Measurements from ENCODE around the gene CNTF.
"Not testable (repeated sequence)": the region's sequence is repeated elsewhere in the genome, so short reads cannot be mapped to it uniquely, and the experiment has no call there.

The CNTF gene, protein sequence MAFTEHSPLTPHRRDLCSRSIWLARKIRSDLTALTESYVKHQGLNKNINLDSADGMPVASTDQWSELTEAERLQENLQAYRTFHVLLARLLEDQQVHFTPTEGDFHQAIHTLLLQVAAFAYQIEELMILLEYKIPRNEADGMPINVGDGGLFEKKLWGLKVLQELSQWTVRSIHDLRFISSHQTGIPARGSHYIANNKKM

GRCh38 chr11:58622344-58622743, at the start of gene CNTF:
CNTF (plus strand) TSS chr11:58622665; CDS start chr11:58622753, 88 bp downstream.
- DNase-seq = no peak

DNA sequence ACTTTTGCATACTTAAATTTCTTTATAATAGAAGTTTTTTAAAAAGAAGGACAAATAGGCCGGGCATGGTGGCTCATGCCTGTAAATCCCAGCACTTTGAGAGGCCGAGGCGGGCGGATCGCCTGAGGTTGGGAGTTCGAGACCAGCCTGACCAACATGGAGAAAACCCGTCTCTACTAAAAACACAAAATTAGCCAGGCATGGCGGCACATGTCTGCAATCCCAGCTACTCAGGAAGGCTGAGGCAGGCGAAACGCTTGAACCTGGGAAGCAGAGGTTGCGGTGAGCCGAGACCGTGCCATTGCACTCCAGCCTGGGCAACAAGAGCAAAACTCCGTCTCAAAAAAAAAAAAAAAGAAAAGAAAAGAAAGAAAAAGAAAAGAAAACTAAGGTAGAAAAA, 49.6 kb upstream of the CNTF start:
- not testable (repeated sequence) for DNase-seq

- no peak for DNase-seq
These were observed 48.9 kb upstream of the CNTF start for GRCh38 chr11:58573451-58574104.

DNA sequence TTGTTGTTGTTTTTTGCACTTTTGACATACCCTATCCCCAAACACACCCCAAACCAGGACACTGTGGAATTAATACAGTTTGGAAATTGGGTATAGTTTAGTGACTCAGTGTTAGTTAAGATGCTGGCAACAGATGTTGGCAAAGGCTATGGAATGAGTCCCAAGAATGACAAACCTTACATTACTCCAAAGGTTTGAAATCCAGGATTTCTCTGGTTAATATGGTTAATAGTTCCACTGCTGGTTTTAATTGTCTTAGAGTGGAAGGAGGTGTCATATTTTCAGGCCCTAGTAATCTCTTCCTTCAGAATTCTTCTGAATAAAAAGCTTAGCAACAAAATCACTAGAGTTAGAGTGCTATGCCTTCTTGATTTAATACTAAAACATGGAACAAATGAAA, 47.6 kb upstream of the CNTF start:
- no peak for DNase-seq

GRCh38 chr11:58575377-58576020, 47.0 kb upstream of the CNTF start, which contains the start of gene LPXN:
LPXN (minus strand) TSS chr11:58575856; CDS start chr11:58575772, 84 bp downstream.
- DNase-seq = no peak

GRCh38 chr11:58576887-58577471, 45.5 kb upstream of the CNTF start:
- no peak for DNase-seq

DNA sequence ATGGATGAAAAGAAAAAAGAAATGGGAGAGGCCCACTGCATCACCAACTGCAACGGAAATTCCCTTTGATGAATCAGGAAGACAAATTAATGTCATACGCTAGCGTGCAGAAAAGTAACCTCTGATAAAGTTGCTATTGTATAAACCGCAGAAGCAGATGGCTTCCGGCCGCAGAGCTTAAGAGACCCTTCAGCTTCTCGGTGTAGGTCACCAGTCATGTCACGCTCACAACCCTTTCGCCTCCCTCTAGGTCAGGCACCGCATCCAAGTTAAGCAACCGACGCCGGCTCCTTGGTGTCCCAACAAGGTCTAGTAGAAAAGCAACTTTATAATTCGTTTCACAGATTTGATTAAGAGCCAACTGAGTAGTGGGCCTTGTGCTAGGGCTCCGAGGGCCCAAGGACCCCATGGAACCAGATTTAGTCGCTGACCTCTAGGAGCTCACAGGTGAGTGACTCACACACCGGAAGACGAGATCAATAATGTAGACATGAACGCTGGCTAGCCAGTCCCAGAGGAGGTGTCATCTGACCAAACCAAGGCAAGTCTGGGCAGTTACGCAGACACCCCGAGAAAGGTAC, 44.8 kb upstream of the CNTF start:
- DNase-seq = no peak

DNA sequence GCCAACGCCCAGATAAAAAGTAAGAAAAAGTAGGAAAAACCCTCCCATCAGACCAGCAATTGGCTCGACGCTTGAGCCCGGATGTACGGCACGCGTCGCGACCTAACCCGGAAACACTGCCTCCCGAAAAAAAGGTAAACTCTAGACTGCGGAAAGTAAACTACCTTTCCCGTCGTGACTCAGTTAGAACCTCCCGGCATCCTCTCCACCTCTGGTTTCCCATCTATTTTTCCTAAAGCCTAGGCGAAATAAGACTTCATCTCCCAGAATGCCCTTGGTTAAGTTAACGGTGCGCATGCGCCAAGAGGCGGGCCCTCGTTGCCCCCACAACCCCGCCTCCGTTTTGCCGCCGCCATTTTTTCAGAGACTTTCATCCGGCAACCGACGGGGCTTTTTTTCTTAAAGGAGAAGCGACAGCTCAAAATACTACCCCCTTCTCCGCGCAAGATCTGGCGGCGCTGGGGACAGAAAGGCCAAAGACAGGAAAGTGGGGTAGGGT, 44.3 kb upstream of the CNTF start:
- DNase-seq = peak; percentile 96

- DNase-seq = peak; percentile 99
These were observed 43.8 kb upstream of the CNTF start, which contains the start of gene ZFP91 for GRCh38 chr11:58578635-58579191. ZFP91 (plus strand) TSS chr11:58579063; CDS start chr11:58579282, 219 bp downstream.

- peak; percentile 94 for DNase-seq
These were observed 43.0 kb upstream of the CNTF start for GRCh38 chr11:58579192-58580129.

GRCh38 chr11:58580311-58580710, 42.2 kb upstream of the CNTF start:
- DNase-seq = no peak

DNA sequence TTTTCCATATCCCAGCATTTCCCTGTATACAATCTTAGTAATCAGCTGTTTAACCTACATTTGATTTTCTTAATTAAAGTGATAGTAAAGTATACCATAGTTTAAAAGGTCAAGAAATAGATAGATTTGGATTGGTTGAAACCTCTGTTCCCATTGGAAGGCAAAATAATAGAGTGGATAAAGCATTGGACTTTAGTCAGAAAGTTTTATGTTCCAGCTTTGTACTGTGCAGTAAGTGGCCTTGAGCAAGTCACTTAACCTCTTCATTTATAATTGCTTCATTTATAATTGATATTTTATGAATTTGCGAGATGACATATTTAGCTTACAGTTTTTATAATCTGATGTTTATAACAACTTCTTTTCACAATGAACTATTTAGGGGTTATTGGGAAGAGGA, 40.0 kb upstream of the CNTF start:
- no peak for DNase-seq

DNA sequence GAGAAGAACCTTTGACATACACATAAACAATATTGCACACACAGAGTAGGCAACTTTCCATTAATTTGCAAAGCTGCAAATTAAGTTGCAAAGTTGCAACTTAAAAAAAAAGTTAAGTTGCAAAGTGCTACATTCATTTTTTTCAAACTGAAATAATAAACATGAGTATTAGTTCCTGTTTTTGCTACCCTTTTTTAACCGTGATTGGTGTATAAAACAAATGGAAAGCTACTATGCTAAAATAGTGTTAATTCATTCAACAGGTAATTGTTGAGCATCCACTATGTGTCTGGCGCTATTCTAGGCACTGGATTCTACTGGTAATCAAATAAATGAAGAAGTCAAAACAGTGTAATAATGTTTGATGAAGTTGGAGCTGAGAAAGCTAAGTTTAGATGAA, 35.5 kb upstream of the CNTF start:
- no peak for DNase-seq

DNA sequence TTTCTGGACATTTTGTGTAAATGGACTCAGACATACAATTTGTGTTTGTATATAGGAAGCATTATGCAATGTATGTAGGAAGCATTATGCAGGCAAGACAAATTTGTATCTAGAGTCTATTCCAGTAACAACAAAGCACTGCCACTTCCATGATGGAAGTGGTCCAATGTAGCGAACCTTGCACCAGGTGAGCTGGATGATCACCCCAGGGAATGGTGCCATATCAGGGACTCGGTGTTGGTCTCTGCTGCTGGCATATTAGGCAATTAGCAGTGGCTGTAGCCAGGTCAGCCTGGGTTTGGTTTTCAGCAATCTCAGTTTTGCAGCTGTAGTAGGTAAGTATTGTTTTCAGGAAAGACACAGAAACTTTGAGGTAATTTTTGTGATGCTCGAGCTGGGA, 30.8 kb upstream of the CNTF start:
- DNase-seq = no peak

- no peak for DNase-seq
These were observed 29.5 kb upstream of the CNTF start for GRCh38 chr11:58592760-58593472.

- DNase-seq = no peak
These were observed 27.6 kb upstream of the CNTF start for GRCh38 chr11:58594826-58595225.

GRCh38 chr11:58596621-58597020, 25.8 kb upstream of the CNTF start:
- no peak for DNase-seq

DNA sequence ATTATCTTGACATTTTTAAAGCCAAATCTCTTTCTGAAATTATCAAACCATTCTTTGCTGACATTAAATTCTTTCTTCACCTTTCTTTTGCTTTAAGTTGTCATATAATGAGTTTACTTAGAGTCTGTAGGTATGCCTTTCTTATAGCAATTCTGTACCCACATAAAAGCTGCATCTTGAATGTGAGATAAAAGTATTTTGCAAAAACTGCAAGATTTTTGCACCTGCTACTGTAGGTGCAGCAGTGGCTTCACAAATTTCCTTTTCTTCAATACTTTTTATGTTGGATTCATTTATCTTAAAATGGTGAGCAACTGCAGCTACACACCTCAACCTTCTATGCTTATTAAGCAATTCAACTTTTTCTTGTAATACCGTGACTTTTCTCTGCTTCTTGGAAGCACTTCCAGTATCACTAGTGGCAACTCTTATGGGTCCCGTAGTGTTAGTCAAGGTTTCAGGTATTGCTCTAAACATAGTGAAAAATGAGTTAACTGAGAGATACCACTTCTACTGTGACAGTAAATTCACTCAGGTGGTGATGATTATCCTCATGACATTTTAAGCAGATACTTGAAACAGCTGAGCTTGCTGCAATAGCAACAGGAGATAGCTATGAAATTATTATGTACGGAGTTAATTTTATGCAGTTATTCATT, 24.9 kb upstream of the CNTF start:
- DNase-seq = no peak

DNA sequence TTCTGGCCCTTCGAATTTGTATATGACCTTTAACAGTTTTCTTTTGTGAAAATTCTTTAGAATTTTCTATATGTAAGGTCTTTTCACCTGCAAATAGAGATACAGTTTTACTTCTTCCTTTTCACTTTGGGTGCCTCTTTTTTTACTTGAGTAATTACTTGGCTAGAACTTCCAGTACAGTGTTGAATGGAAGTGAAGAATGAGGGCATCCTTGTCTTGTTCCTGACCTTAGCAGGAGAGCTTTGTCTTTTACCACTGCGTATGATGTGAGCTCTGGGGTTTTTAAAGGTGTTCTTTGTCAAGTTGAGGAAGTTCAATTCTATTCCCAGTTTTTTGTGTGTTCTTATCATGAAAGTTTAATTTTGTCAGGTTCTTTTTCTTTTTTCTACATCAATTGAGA, 22.0 kb upstream of the CNTF start:
- DNase-seq = no peak

DNA sequence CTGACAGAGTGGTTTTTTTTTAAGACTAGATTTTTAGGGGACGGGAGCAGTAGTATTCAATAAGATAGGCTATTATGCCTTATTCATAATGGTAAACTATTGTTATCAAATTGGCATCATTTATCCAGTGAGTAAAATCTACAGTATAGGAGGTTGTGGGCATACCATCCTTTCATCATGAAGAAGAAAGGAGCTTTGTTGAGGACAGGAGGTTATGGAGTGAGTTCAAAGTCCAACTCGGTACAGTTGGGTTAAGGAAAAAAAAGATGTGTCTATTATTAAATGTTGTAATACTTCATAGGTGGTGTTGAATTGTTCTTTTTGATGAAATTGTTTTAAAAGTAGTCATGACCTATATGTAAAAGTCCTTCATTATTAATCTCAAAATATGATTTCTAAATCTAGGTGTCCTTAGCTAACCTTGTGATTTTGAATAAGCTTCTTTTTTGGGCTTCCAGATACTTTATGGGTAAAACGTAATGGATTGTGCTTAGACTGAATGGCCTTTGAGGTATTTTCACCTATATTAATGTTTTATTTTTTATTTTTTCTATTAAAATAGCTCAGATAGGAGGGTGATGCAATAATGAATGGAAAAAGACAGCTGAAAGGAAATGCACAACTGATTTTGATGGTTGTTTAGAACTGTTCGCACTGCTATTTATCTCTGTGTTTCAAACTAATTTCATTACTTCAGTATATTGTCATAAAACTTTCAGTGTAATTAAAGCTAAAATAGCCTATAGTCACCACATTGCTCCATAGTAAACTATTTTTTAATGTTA, 15.3 kb upstream of the CNTF start:
- DNase-seq = no peak
